Adipose tissue (tissue), 3 donors: ENCODE results near the gene HECW1. TPM values are rescaled to one million over a fixed set of nuclear protein-coding genes. Genes with fewer than 3 reads are reported as not detected.
"Not testable (repeated sequence)": the region's sequence is repeated elsewhere in the genome, so short reads cannot be mapped to it uniquely, and the experiment has no call there.

Experiments used
- H3K27ac ChIP-seq: one replicate; pipeline ENCODE4 v1.5.1; 2013; ENCODE audit warnings: low read depth, low read length
- WGBS, 3 donors: extraction: QIAGEN DNeasy Blood & Tissue Kit; methylation state at CpG; one replicate each; pipeline ENCODE4 v1.1.7; 2013; 5-methylcytosine and 5-hydroxymethylcytosine counted together
- polyA plus RNA-seq, 3 donors: library from polyadenylated mRNA; stranded (reverse); fragments of 200-250 nt; gene quantifications; one replicate each; pipeline ENCODE4 v1.2.3, GENCODE V29; 2013
- donor health status: healthy with polysubstance abuse.
- donor health status: Bipolar disorder and iron deficiency.
- donor health status: healthy.

The HECW1 gene
- polyA plus RNA-seq, 3 donors: 0.12 to 0.22 TPM; not detected in 1

DNA sequence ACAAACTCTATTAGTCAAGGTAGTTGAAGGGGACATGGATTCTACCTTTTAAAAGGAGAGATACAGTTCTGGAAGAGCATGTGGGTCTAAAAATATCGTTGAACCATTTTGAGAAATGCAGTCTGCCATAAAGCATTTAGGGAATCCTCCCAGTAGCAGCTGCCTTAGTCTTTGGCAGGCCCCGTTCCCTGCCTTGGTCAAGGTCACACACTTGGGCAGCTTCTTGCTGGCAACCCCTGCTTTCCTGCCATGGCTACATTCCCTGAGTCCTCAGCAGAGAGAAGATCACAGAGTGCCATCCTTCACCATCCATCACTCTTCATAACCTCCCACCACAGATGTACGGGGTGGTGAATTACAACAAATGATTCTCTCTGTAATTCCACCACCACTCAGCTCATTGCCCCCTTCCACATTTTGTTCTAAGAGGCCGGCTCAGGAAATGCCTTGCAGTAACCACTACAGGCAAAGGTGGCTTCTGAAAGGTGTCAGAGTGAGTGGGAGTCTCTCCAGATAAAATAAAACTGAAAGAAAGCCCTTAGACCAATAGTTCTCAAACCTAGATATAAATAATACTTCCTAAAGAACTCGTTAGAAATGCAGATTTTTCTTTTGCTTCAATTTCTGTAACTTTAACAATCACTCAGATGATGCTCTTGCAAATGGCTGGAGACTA lies 349.0 kb downstream of the HECW1 start:
- 65 to 77% (median 74%) methylated on average over 5 of the region's 5 CpGs for WGBS, 3 donors

DNA sequence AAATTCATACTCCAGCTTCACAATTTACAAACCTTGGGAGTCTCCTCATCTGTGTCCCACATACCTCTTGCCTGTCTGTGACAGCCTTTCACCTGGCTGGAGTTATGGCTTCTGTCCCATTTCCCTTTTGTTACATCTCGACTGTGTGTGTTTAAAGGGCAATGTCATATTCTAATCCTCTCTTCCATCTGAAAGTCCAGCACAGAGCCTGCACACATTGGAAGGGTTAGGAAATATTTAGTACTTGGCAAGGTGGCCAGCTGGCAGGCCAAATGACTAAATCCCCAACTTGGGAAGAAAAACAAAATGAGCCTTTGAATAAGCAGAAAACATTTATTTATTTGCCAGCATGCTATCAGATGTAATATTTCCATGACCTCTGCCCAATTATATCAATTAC lies 350.4 kb downstream of the HECW1 start:
- 38 to 48% (median 45%) methylated on average over 1 of the region's 1 CpG for WGBS, 3 donors
- H3K27ac ChIP-seq: no peak overlapping the region

More for the DNA sequence above, 349.0 kb downstream of the HECW1 start:
- H3K27ac ChIP-seq: no peak overlapping the region

DNA sequence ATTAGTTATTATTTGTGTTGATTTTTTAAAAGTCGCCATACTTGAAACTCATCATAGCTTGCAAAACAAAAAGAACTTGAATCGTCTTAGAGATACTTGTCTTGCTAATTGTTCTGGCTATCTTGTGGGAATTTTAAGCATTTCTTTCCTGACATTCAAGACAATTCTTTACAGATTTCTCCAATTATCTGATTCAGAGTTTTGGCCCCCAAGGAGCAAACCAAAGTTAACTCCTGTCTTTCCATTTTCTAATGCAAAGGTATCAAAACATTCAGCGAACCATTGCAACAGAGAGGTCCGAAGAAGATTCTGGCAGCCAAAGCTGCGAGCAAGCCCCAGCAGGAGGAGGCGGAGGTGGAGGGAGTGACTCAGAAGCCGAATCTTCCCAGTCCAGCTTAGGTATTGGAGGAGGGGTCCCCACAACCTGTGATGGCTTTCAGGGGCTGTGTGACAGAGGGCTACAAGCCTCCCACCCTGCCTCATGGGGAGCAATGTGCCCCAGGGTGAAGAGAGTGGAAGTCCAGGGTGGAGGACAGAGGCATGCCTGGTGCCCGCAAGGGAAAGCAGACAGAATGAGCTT lies 351.0 kb downstream of the HECW1 start:
- WGBS, 3 donors: 63 to 76% (median 67%) methylated on average over 8 of the region's 8 CpGs

DNA sequence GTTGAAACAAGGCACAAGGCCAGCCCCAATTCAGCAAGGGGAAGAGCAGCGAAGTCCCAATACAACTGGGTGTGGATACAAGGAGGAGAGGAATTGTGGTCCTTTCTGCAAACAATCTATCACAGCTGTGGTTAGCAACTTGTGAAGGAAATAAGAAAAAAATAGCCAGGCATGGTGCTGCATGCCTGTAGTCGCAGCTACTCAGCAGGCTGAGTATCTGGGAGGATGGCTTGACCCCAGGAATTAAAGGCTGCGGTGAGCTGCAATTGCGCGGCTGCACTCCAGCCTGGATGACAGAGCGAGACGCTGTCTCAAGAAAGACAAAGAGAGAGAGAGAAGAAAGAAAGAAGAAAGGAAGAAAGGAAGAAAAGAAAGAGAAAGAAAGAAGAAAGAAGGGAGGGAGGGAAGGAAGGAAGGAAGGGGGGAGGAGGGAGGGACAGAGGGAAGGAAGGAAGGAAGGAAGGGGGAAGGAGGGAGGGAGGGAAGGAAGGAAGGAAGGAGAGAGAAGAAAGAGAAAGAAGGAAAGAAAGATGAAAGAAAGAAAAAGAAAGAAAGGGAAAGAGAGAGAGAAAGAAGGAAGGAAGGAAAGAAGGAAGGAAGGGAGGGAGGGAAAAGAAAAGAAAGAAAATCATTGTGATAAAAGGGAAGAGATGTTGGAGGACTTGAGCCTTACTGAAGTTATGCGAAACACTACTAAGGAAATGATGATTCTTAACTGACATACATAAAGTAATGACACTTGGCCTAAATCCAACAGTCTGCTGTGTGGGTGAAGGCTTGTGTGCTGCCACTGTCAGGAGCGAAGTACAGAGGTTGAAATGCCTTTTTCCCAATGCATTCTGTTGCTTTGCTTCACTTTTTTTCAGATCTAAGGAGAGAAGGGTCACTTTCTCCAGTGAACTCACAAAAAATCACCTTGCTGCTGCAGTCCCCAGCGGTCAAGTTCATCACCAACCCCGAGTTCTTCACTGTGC lies 353.4 kb downstream of the HECW1 start:
- WGBS, 3 donors: 72 to 82% (median 80%) methylated on average over 11 of the region's 11 CpGs
- no peak overlapping the region for H3K27ac ChIP-seq

More for the DNA sequence above, 351.0 kb downstream of the HECW1 start:
- no peak overlapping the region for H3K27ac ChIP-seq

DNA sequence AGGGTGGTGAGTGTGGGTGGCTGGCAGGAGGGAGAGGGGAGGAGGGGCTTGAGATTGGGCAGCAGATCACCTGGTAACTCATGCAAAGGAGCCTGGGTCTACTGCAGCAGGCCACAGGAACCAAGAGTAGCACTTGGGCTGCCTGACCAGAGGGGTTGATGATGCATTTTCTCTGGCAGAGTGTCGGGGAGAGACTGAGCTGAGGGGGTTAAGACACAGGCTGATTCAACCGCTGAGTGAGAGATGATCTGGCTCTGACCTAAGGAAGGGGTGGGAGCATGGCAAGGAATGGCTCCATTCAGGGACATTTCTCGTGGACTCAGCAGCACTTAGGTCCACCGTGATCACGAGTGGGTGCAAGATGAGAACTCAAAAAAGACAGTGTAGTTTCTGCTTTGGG lies 355.0 kb downstream of the HECW1 start:
- 72 to 78% (median 77%) methylated on average over 5 of the region's 5 CpGs for WGBS, 3 donors
- H3K27ac ChIP-seq: no peak overlapping the region

DNA sequence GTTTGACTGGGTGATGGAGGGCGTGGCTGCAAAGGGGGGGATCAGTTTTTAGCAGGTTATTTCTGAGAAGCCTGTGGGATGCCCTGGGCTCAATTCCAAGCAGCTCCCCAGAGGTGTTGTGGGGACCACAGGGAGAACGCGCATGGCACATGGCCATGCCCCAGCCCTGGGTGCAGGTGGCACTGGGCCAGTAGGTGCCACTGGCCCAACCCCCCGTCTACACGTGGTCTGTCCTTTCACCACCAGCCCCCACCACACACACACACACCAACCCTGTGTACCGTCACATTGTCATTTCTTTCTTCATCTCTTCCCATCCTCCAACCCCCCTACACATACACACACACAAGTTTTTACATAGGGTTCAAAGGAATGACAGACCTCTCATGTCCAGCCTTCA lies 355.4 kb downstream of the HECW1 start:
- no peak overlapping the region for H3K27ac ChIP-seq
- 84 to 91% (median 87%) methylated on average over 6 of the region's 6 CpGs for WGBS, 3 donors

DNA sequence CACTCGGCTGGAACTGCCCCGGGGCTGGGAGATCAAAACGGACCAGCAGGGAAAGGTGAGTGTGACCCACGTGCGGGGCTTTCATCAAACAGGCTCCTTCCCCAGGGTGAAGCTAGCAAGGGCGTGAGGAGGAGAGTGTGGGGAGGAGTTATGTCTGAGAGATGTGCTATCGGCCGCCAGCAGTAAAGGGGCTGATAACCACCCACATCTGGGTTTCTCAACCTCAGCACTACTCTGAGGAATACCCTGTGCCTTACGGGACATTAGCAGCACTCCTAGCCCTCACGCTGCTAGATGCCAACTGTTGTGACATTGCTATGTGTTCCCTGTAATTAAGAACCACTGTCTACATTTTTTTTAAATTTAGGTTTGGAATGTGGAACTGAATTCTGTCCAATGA lies 356.6 kb downstream of the HECW1 start:
- H3K27ac ChIP-seq: no peak overlapping the region
- WGBS, 3 donors: 73 to 79% (median 74%) methylated on average over 10 of the region's 10 CpGs

DNA sequence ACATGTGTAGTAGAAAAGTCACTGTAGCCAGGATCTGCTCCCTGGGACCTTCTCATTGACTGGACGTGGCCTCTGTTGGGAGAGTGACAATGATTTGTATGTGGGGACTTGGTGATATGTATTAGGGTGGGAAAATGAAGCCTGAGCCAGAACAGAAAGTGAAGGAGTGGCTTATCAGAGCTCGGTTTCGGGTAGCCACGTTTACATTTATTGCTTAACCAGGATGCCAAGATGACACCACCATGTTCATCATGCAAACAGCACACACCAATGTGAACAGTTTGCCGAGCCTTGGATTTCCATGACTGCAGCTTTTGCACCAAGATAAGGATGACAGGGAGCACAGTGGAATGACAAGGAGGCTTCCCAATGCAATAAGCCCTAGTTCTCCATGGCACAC lies 357.7 kb downstream of the HECW1 start:
- WGBS, 3 donors: 68 to 77% (median 71%) methylated on average over 5 of the region's 5 CpGs
- H3K27ac ChIP-seq: no peak overlapping the region

DNA sequence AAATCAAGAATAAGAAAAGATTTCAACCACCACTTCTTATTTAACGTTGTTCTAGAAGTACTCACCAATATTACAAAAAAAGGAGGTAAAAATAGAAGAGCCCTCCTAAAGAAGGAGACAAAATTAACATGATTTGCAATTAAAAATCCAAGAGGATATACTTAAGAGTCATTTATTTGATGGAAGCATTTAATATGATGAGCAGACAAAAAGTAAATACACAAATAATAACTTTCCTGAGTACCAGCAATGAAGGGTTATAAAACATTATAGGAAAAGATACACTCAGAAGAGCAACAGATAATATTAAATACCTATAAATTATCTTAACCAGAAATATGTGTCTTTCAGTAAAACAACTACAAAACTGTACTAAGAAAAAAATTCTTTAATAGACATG lies 363.5 kb downstream of the HECW1 start:
- 87 to 100% (median 96%) methylated on average over 1 of the region's 1 CpG for WGBS, 3 donors
- H3K27ac ChIP-seq: no peak overlapping the region

DNA sequence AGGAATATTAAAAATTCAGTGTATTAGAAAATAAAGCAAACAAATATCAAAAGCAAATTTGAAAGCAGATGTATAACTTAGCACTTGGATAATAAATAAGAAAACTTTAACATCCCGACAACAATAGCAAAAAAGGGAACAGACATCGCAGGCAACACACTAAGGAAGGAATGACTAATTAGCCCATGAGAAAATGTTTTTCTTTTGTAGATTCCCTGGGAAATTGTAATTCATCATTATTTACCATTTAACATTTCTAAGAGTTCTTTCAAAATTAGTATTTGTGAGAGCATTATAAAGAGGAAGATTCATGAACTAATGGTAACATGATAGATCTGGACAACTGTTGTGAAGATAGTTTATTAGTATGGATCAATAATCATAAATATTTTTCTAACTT lies 364.4 kb downstream of the HECW1 start:
- no peak overlapping the region for H3K27ac ChIP-seq
- WGBS, 3 donors: 80 to 87% (median 83%) methylated on average over 2 of the region's 2 CpGs

DNA sequence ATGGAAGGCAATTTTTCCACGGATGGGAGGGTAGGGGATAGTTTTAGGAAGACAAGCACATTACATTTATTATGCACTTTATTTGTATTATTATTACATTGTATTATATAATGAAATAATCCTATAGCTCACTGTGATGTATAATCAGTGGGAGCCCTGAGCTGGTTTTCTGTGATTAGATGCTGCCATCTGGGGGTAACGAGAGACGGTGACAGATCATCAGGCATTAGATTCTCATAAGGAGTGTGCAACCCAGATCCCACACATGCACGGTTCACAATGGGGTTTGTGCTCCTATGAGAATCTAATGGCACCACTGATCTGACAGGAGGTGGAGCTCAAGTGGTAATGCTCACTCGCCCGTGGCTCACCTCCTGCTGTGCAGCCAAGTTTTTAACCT lies 366.6 kb downstream of the HECW1 start:
- no peak overlapping the region for H3K27ac ChIP-seq
- WGBS, 3 donors: 64 to 91% (median 80%) methylated on average over 6 of the region's 6 CpGs

DNA sequence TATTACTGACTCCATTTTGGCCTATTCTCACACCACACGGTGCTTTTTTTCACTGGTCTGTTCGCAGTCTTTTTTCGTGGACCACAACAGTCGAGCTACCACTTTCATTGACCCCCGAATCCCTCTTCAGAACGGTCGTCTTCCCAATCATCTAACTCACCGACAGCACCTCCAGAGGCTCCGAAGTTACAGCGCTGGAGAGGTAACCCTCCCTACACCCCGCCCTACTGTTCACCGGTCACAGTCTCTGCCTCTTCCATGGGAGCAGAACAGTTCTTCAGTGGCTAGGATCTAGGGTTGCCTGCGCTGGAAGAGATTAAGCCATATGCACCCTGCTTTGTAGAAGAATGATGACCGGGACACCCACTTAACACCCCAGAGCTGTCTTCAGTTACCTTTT lies 367.1 kb downstream of the HECW1 start:
- 94 to 98% (median 96%) methylated on average over 14 of the region's 14 CpGs for WGBS, 3 donors

DNA sequence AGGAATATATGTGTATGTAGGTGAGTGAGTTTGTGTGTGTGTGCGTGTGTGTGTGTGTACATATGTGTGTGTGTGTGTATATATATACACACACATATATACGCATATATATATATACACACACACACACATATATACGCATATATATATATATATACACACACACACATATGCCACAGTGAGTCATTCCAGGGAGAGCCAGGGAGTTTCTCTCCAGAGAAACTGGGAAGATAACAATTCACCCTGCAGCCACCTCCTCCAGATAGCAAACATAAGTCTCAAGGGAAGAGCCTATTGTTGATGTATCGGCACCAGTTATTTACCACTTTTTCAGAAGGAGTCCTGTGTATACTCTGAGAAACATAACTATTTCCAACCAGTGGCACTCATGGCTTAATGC lies 368.1 kb downstream of the HECW1 start:
- 81 to 89% (median 86%) methylated on average over 4 of the region's 4 CpGs for WGBS, 3 donors
- no peak overlapping the region for H3K27ac ChIP-seq

More for the DNA sequence above, 367.1 kb downstream of the HECW1 start:
- H3K27ac ChIP-seq: no peak overlapping the region

DNA sequence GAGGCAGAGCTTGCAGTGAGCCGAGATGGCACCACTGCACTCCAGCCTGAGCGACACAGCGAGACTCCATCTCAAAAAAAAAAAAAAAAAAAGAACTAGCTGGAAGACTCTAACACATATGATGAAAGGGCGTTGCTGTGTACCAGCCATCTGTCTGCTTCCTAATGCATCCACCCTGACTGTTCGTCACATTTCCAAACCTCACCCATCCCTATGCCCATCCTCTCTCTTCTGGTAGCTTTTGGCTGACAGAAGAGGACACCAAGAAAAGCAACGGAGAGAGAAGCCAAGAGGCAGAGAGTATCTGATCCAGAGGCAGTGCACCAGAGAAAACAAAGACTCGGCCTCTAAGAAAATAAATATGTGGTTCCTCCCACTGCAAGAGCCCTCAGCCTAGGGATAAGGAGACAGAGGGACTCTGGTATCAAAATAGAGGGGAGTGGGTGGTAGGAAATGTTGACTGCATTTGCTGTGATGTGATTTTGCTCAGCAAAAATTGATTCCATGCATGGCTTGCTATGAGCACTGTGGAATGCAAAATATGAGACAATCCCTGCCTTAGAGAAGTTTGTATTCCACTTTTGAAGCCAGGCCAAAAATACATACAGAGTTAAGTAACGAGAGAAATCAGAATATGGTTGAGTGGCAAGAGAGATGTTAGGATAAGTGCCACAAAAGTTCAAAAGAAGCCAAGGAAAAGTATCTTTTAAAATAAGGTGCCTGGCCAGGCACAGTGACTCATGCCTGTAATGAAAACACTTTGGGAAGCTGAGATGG lies 369.6 kb downstream of the HECW1 start:
- no peak overlapping the region for H3K27ac ChIP-seq
- WGBS, 3 donors: 77 to 82% (median 77%) methylated on average over 7 to 8 of the region's 8 CpGs

DNA sequence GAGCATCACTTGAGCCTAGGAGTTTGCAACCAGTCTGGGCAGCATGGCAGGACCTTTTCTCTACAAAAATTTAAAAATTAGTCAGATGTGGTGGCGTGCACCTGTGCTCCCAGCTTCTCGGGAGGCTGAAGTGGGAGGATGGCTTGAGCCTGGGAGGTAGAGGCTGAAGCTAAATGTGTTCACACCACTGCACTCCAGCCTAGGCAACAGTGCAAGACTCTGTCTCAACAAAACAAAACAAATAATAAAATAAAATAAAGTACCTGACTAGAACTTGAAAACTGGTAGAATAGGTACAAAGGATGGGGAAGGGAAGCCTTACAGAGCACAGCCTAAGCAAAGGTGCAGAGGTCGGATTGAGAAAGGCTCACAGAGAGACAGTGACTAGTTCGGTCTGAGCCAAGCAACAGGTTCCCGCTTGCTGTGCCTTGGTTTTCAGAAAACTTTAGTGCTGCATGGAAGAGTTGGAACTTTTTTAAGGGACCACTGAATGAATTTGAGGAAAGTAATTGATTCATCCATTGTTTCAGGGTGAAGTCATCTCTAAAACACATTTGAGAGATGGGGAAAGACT lies 370.3 kb downstream of the HECW1 start:
- H3K27ac ChIP-seq: no peak overlapping the region
- WGBS, 3 donors: 85 to 94% (median 94%) methylated on average over 5 of the region's 5 CpGs

DNA sequence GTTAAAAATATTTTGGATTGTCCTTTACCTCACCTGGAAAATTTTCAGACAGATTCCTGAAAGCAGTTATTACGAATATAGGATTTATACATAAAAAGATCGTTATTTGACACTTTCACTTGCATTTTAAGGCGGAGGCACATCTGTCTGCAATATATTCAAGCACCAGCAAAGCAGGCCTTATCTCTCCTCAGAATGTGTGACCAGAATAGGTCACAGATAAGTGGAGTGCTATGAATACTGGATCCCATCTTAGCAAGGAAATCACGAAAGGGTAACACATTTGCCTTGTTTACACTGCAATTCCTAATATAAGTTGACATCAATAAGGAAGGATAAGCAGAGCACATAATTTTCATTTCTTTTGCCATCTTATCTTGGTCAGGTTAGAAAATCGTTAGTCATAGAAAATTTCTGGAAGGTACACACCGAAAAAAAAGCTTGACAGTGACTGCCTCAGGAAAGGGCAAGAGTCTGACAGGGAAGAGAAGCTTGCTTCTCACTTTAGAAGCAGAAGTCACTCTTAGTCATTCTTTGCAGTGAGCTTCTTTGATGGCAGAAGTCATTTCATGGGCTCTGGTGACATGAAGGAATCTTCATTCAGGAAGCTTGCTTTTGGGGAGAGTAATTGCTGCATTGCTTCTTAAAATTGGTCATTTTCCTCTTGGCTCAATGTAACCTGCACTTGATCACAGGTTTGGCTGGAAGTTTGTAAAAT lies 372.4 kb downstream of the HECW1 start:
- 63 to 80% (median 77%) methylated on average over 6 of the region's 6 CpGs for WGBS, 3 donors
- H3K27ac ChIP-seq: no peak overlapping the region

DNA sequence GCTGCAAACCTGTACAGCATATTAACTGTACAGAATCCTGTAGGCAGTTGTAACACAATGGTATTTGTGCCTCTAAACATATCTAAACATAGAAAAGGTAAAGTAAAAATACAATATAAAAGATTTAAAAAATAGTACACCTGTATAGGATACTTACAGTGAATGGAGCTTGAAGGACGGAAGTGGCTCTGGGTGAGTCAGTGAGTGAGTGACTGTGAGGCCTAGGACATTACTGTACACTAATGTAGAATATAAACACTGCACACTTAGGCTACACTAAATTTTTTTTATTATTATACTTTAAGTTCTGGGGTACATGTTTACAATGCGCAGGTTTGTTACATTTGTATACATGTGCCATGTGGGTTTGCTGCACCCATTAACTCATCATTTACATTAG lies 373.1 kb downstream of the HECW1 start:
- WGBS, 3 donors: 97 to 100% (median 97%) methylated on average over 2 of the region's 2 CpGs
- H3K27ac ChIP-seq: no peak overlapping the region

DNA sequence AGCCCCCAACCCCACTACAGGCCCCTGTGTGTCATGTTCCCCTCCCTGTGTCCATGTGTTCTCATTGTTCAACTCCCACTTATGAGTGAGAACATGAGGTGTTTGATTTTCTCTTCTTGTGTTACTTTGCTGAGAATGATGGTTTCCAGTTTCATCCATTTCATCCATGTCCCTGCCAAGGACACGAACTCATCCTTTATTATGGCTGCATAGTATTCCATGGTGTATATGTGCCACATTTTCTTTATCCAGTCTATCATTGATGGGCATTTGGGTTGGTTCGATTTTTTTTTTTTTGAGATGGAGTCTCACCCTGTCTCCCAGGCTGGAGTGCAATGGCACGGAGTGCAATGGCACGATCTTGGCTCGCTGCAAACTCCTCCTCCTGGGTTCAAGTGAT lies 373.6 kb downstream of the HECW1 start:
- H3K27ac ChIP-seq: not testable (repeated sequence)

More for the DNA sequence above, 373.6 kb downstream of the HECW1 start:
- 97 to 99% (median 97%) methylated on average over 5 of the region's 5 CpGs for WGBS, 3 donors
